GM23338 (cell line): Measurements from ENCODE around the gene HIVEP3. TPM values are rescaled to one million over a fixed set of nuclear protein-coding genes. Genes with fewer than 3 reads are reported as not detected.

ENCODE experiments used
- ATAC-seq: fragments of 200-7000 bp; cut with Tn5 transposase; 3 replicates; pipeline ENCODE4 v1.9.1; 2020
- DNase-seq: peaks from one replicate; pipeline ENCODE4 v3.0.0-alpha.2; 2015; ENCODE audit warnings: low spot score
- H2AFZ ChIP-seq: fragments of 200-600 bp; sonication (generic); 2 replicates; pipeline ENCODE4 v1.8.0; 2016; ENCODE audit warnings: antibody characterized with exemption, mild to moderate bottlenecking, moderate library complexity
- H3F3A ChIP-seq: fragments of 200-600 bp; sonication (generic); replicated peaks from 2 replicates; pipeline ENCODE4 v1.8.0; 2017; ENCODE audit warnings: antibody characterized with exemption, mixed run types, low read depth
- H3K27ac ChIP-seq: fragments of 200-600 bp; sonication (generic); 2 replicates; pipeline ENCODE4 v1.6.1; 2016; ENCODE audit warnings: low read depth
- H3K27me3 ChIP-seq: fragments of 200-600 bp; sonication (generic); 2 replicates; pipeline ENCODE4 v1.8.0; 2016; ENCODE audit warnings: mild to moderate bottlenecking, mixed run types, moderate library complexity; ENCODE audit not compliant: insufficient read depth
- H3K36me3 ChIP-seq: fragments of 200-600 bp; sonication (generic); 2 replicates; pipeline ENCODE4 v1.8.0; 2016; ENCODE audit warnings: mild to moderate bottlenecking; ENCODE audit not compliant: insufficient read depth
- H3K4me1 ChIP-seq: fragments of 200-600 bp; sonication (generic); 2 replicates; pipeline ENCODE4 v1.8.0; 2016; ENCODE audit warnings: mild to moderate bottlenecking, moderate library complexity; ENCODE audit not compliant: insufficient read depth
- H3K4me2 ChIP-seq: fragments of 200-600 bp; sonication (generic); 2 replicates; pipeline ENCODE4 v1.7.1; 2017; ENCODE audit warnings: mixed run types
- H3K4me3 ChIP-seq: fragments of 200-600 bp; sonication (generic); 2 replicates; pipeline ENCODE4 v1.6.1; 2016; ENCODE audit warnings: mixed run types
- H3K79me2 ChIP-seq: fragments of 200-600 bp; sonication (generic); replicated peaks from 2 replicates; pipeline ENCODE4 v1.8.0; 2017; ENCODE audit warnings: mild to moderate bottlenecking; ENCODE audit not compliant: insufficient read depth
- H3K9me2 ChIP-seq: fragments of 200-600 bp; sonication (generic); 2 replicates; pipeline ENCODE4 v1.8.0; 2017; ENCODE audit not compliant: insufficient read depth
- H4K20me1 ChIP-seq: fragments of 200-600 bp; sonication (generic); replicated peaks from 2 replicates; pipeline ENCODE4 v1.8.0; 2017; ENCODE audit warnings: mild to moderate bottlenecking; ENCODE audit not compliant: insufficient read depth
- H3K27ac Mint-ChIP-seq: 2 replicates; pipeline ENCODE4 v1.8.0; 2020; ENCODE audit warnings: inconsistent platforms, mild to moderate bottlenecking, moderate library complexity, mixed read lengths
- H3K27me3 Mint-ChIP-seq: 3 replicates; pipeline ENCODE4 v1.8.0; 2022; ENCODE audit warnings: low read depth, mild to moderate bottlenecking, moderate library complexity, mixed read lengths, inconsistent platforms; ENCODE audit not compliant: insufficient read depth, poor library complexity
- H3K36me3 Mint-ChIP-seq: 3 replicates; pipeline ENCODE4 v1.8.0; 2021; ENCODE audit warnings: low read depth, mild to moderate bottlenecking, inconsistent platforms, moderate library complexity, mixed read lengths
- H3K4me1 Mint-ChIP-seq: 3 replicates; pipeline ENCODE4 v1.8.0; 2020; ENCODE audit warnings: mild to moderate bottlenecking, inconsistent platforms, mixed read lengths
- H3K4me3 Mint-ChIP-seq: 3 replicates; pipeline ENCODE4 v1.8.0; 2021; ENCODE audit warnings: moderate library complexity, mild to moderate bottlenecking, inconsistent platforms, mixed read lengths
- H3K9me3 Mint-ChIP-seq: 3 replicates; pipeline ENCODE4 v1.8.0; 2020; ENCODE audit warnings: moderate library complexity, mild to moderate bottlenecking, inconsistent platforms, mixed read lengths
- CREB1 ChIP-seq: fragments of 250-450 bp; sonication (Bioruptor Pico); IDR thresholded peaks from 2 replicates; pipeline ENCODE4 v1.5.0; 2020; ENCODE audit warnings: low read depth, mild to moderate bottlenecking, moderate library complexity
- CTCF ChIP-seq, 2 experiments: fragments of 200-600 bp in 1 of 2; sonication (generic) in 1 of 2; conservative IDR thresholded peaks; 2 replicates each; pipeline versions ENCODE4 v1.5.1 to v1.6.1; 2016 to 2017; ENCODE audit warnings: antibody characterized with exemption in 2 of 2, low read depth in 2 of 2, mild to moderate bottlenecking in 2 of 2, moderate library complexity in 1 of 2
- ETS1 ChIP-seq: IDR thresholded peaks from 2 replicates; pipeline ENCODE4 v1.6.1; 2016; ENCODE audit warnings: antibody characterized with exemption
- EZH2 ChIP-seq: fragments of 200-600 bp; sonication (generic); IDR thresholded peaks from one replicate; pipeline ENCODE4 v1.8.0; 2017; ENCODE audit warnings: antibody characterized with exemption, mild to moderate bottlenecking, low read depth; ENCODE audit not compliant: unreplicated experiment
- EZH2phosphoT487 ChIP-seq: fragments of 200-600 bp; sonication (generic); IDR thresholded peaks from one replicate; pipeline ENCODE4 v1.8.1; 2018; ENCODE audit warnings: antibody characterized with exemption; ENCODE audit not compliant: unreplicated experiment
- JUNB ChIP-seq: IDR thresholded peaks from one replicate; pipeline ENCODE4 v1.6.1; 2016; ENCODE audit warnings: antibody characterized with exemption; ENCODE audit not compliant: unreplicated experiment
- POLR2AphosphoS5 ChIP-seq: IDR thresholded peaks from 2 replicates; pipeline ENCODE4 v1.6.1; 2016; ENCODE audit warnings: antibody characterized with exemption, low read depth
- REST ChIP-seq: IDR thresholded peaks from one replicate; pipeline ENCODE4 v1.6.1; 2018; ENCODE audit warnings: antibody characterized with exemption; ENCODE audit not compliant: unreplicated experiment
- STAT1 ChIP-seq: IDR thresholded peaks from one replicate; pipeline ENCODE4 v1.6.1; 2016; ENCODE audit warnings: antibody characterized with exemption; ENCODE audit not compliant: unreplicated experiment
- ZNF114 ChIP-seq: fragments of 250-450 bp; sonication (Bioruptor Pico); IDR thresholded peaks from 2 replicates; pipeline ENCODE4 v1.5.0; 2020; ENCODE audit warnings: mild to moderate bottlenecking, moderate library complexity
- ZNF462 ChIP-seq: fragments of 250-450 bp; sonication (Bioruptor Pico); IDR thresholded peaks from 2 replicates; pipeline ENCODE4 v1.5.0; 2020; ENCODE audit warnings: mild to moderate bottlenecking, moderate library complexity
- polyA plus RNA-seq: library from polyadenylated mRNA; unstranded; fragments of >200 nt; fragmentation: Nextera tagmentation; extraction: Ambion mirVana; gene quantifications from 2 replicates; pipeline ENCODE4 v1.2.1, GENCODE V29; 2016
- total RNA-seq: library from RNA; depleted of rRNA; stranded (reverse); fragments of >200 nt; shearing (Covaris generic); gene quantifications from 2 replicates; pipeline ENCODE4 v1.2.3, GENCODE V29; 2014

The HIVEP3 gene
- total and polyA plus RNA-seq, 2 experiments from 2014 or later: 0.14 to 0.24 TPM

GRCh38 chr1:41758904-41759548, 159.7 kb downstream of the HIVEP3 start:
- Histone ChIP-seq H3K36me3 (no peaks in the 10 kb centered on the region), H3K27ac (no peak overlapping the region), H3K4me2 (no peak overlapping the region), H3K27me3 (no peaks in the 10 kb centered on the region), H3K4me1 (no peaks in the 10 kb centered on the region), H3K9me2 (no peaks in the 10 kb centered on the region), H2AFZ (no peak overlapping the region), H3K4me3 (no peak overlapping the region), H4K20me1 (no peaks in the 10 kb centered on the region), H3F3A (no peaks in the 10 kb centered on the region), H3K79me2 (no peaks in the 10 kb centered on the region)
- no peak for ATAC-seq
- Mint-ChIP-seq H3K27ac (no peak overlapping the region), H3K4me1 (peaks cover 4% of the 10 kb centered on the region; the same call in 2 of the 3 replicates), H3K27me3 (peaks cover 2% of the 10 kb centered on the region), H3K9me3 (peaks cover 29% of the 10 kb centered on the region), H3K36me3 (0 out of 3 replicates have a peak, but pooled peaks cover 3% of the 10 kb centered on the region), H3K4me3 (no peak overlapping the region)
- no peak for DNase-seq
- TF ChIP-seq STAT1 (no peak), ETS1 (no peak), EZH2phosphoT487 (no peak), EZH2 (no peak), CREB1 (CRISPR knock-in tag) (no peak), CTCF (conservative IDR thresholded peaks at IDR 0.05; ENCODE audit: low read depth in 2 of 2) (no peak), POLR2AphosphoS5 (no peak), JUNB (no peak), ZNF114 (CRISPR knock-in tag) (no peak), REST (no peak), ZNF462 (CRISPR knock-in tag) (no peak)
